ENCODE data around the gene ABHD17A.

Gene ABHD17A

GRCh38 chr19:1855828-1856255, 29.5 kb downstream of the ABHD17A start:
- no peak for TF ChIP-seq CTCF (IDR thresholded peaks at IDR 0.05; ENCODE audit: insufficient read depth, low read depth, low read length, missing control alignments)
- DNase-seq (ENCODE audit: low read depth): peak; percentile 57
- H3K4me3 ChIP-seq (ENCODE audit: low read depth, low read length): peak overlapping the region; percentile 95

GRCh38 chr19:1855040-1855827, 30.1 kb downstream of the ABHD17A start:
- TF ChIP-seq CTCF (IDR thresholded peaks at IDR 0.05; ENCODE audit: insufficient read depth, low read depth, low read length, missing control alignments): no peak
- DNase-seq (ENCODE audit: low read depth): peak; percentile 94
- peak overlapping the region; percentile 95 for H3K4me3 ChIP-seq (ENCODE audit: low read depth, low read length)

GRCh38 chr19:1854542-1855039, 30.7 kb downstream of the ABHD17A start:
- H3K4me3 ChIP-seq (ENCODE audit: low read depth, low read length): no peak overlapping the region
- TF ChIP-seq CTCF (IDR thresholded peaks at IDR 0.05; ENCODE audit: insufficient read depth, low read depth, low read length, missing control alignments): no peak
- DNase-seq (ENCODE audit: low read depth): no peak

GRCh38 chr19:1854039-1854541, 31.2 kb downstream of the ABHD17A start:
- no peak for DNase-seq (ENCODE audit: low read depth)
- no peak overlapping the region for H3K4me3 ChIP-seq (ENCODE audit: low read depth, low read length)
- no peak for TF ChIP-seq CTCF (IDR thresholded peaks at IDR 0.05; ENCODE audit: insufficient read depth, low read depth, low read length, missing control alignments)

GRCh38 chr19:1853295-1854038, 31.8 kb downstream of the ABHD17A start:
- no peak overlapping the region for H3K4me3 ChIP-seq (ENCODE audit: low read depth, low read length)
- DNase-seq (ENCODE audit: low read depth): peak; percentile 90
- TF ChIP-seq CTCF (IDR thresholded peaks at IDR 0.05; ENCODE audit: insufficient read depth, low read depth, low read length, missing control alignments): peak; percentile 96

GRCh38 chr19:1852581-1853128, 32.6 kb downstream of the ABHD17A start:
- no peak for DNase-seq (ENCODE audit: low read depth)
- no peak for TF ChIP-seq CTCF (IDR thresholded peaks at IDR 0.05; ENCODE audit: insufficient read depth, low read depth, low read length, missing control alignments)
- no peak overlapping the region for H3K4me3 ChIP-seq (ENCODE audit: low read depth, low read length)
